ENCODE results near the gene ZBTB25.
"Not testable (repeated sequence)": the region's sequence is repeated elsewhere in the genome, so short reads cannot be mapped to it uniquely, and the experiment has no call there.

ZBTB25 gene

GRCh38 chr14:64503434-64504309 is at the start of gene ZBTB25:
Gene ZBTB25 (minus strand): TSS chr14:64503838. CDS start chr14:64490533, 13,305 bp downstream.
- DNase-seq (ENCODE audit: low read depth) = peak; percentile 92

DNA sequence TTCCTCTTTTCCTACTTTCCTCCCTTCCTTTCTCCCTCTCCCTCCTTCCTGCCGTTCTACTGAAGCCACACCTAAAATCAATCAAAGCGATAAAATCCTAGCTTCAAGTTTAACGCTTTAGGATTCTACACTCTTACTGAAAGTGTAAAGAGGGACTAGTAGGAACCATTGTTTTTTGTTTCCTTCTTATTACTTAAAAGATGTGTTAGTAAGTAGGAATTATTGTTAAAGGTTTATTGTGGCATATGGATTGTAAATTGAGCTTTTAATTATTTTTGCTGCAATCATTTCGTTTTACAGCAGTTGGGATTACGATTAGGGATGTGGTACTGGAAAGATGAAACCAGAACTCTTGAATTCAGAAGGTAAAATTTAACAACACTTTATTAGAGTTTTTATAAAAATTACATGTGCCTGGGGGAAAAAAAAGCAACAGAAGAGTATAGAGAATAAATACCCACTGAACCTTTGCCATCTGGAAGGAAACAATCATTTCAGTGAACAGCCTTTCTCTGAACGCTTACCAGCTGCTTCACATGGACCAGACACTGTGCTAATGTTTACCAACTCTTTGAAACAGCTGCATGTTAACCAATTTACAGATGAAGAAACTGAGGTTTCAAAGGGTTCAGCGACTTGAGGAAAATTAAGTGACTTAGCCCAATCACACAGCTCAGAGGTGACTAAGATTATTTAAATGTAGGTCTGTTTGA is 47.1 kb upstream of the ZBTB25 start:
- no peak for DNase-seq (ENCODE audit: low read depth)

DNA sequence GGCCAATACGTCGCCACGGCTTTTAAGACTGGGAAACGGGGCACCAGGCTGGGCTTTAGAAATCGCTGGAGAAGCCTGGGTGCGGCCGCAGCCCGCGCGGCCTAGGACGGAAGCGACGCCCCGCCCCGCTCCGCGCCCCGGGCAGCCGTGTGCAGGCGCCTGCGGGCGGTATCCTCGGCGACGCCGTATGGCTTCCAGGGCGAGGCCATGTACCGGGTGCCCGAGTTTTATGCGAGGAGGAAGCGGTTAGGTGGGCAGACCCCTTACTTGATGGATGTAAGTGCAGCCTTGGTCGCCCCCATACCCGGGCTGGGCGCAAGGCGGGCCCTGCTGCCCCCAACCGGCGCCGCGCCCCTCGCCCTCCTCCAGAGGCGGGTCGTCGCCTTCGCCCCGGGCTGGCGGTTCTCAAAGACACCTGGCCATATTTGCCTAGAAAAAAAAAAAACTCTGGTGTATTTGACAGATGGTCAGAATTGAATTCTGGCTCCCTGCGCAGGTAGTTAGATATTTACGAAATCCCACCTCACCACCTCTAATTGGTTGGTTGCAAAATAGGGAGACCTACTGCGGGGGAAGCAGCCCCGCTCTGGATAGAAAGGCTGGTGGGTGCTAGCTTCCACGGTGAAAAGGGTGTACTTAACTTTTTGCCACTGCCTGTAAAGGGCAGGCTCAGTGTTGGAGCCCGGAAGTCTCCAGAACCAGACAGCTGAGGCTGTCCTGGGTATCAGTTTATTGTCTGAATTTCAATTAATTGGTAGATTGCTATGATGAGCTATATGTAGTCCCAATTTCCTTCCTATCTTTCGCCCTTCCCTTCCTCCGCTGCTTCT is 46.4 kb upstream of the ZBTB25 start, which contains the start of gene PPP1R36:
PPP1R36 (plus strand) TSS at position 171 of the 830 bp plus-strand sequence; CDS start at position 208, 37 bp downstream.
- peak; percentile 24 for DNase-seq (ENCODE audit: low read depth)

DNA sequence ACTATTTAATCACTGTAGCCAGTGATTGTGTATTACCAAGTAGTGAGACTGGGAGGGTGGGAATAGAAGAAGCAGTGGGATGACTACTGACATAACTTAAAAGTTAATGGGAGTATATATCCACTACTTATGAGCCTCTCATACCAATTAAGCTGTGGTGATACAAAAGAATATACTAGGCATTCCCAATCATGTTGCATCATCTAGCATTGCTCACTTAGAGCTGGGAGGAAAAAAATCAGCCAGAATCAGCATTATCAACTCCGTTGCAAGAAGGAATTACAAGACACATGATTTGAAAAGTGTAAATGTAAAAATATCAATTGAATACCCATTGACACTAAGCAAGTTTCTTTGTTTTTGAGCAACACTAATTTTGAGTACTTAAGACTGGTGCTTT is 45.4 kb upstream of the ZBTB25 start:
- no peak for DNase-seq (ENCODE audit: low read depth)

DNA sequence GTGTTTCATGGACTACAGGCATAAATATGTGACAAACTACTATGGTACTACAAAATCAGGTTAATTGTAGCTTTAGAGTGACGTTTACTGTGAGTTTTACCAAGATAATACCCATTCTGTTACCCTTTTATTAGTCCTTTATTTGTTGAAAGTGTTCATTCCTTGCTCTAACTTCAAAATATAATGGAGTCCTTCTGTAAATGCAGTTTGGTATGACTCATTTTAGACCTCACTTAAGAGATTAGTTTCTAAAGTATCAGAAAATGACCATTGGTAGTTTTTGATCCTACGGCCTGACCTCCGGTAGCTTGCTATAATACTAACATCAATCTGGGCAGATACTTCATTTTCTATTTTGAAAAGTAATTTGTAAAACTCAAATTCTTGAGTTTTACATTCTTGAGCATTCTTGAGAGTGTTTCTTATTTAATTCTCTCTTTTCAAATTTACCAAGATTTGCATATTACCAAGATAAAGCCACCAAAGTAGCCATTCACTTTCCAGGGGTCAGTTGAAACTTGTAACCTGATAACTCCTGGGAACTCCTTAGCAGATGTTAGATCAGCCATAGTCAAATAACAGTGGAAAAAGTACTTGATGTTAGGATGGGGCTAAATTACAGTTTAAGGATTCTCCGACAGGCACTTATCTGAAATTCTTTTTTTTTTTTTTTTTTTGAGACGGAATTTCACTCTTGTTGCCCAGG is 41.1 kb upstream of the ZBTB25 start:
- DNase-seq (ENCODE audit: low read depth) = no peak

DNA sequence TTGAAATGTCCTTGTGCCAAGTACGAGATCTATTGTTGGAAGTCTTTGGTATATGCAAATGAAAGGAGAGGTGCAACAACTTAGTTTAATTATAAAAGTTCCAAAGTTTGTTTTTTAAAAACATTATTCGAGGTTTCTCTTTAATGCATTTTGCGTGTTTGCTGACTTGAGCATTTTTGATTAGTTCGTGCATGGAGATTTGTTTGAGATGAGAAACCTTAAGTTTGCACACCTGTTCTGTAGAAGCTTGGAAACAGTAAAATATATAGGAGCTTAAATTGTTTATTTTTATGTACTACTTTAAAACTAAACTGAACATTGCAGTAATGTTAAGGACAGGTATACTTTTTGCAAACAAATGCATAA is 39.2 kb upstream of the ZBTB25 start:
- DNase-seq (ENCODE audit: low read depth) = no peak

DNA sequence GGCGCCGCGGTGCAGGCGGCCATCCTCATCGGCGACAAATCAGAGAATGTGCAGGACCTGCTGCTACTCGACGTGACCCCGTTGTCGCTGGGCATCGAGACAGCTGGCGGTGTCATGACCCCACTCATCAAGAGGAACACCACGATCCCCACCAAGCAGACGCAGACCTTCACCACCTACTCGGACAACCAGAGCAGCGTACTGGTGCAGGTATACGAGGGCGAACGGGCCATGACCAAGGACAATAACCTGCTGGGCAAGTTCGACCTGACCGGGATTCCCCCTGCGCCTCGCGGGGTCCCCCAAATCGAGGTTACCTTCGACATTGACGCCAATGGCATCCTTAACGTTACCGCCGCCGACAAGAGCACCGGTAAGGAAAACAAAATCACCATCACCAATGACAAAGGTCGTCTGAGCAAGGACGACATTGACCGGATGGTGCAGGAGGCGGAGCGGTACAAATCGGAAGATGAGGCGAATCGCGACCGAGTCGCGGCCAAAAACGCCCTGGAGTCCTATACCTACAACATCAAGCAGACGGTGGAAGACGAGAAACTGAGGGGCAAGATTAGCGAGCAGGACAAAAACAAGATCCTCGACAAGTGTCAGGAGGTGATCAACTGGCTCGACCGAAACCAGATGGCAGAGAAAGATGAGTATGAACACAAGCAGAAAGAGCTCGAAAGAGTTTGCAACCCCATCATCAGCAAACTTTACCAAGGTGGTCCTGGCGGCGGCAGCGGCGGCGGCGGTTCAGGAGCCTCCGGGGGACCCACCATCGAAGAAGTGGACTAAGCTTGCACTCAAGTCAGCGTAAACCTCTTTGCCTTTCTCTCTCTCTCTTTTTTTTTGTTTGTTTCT is 38.6 kb upstream of the ZBTB25 start:
- no peak for DNase-seq (ENCODE audit: low read depth)

GRCh38 chr14:64541261-64541971 is 37.8 kb upstream of the ZBTB25 start:
- DNase-seq (ENCODE audit: low read depth) = peak; percentile 7

DNA sequence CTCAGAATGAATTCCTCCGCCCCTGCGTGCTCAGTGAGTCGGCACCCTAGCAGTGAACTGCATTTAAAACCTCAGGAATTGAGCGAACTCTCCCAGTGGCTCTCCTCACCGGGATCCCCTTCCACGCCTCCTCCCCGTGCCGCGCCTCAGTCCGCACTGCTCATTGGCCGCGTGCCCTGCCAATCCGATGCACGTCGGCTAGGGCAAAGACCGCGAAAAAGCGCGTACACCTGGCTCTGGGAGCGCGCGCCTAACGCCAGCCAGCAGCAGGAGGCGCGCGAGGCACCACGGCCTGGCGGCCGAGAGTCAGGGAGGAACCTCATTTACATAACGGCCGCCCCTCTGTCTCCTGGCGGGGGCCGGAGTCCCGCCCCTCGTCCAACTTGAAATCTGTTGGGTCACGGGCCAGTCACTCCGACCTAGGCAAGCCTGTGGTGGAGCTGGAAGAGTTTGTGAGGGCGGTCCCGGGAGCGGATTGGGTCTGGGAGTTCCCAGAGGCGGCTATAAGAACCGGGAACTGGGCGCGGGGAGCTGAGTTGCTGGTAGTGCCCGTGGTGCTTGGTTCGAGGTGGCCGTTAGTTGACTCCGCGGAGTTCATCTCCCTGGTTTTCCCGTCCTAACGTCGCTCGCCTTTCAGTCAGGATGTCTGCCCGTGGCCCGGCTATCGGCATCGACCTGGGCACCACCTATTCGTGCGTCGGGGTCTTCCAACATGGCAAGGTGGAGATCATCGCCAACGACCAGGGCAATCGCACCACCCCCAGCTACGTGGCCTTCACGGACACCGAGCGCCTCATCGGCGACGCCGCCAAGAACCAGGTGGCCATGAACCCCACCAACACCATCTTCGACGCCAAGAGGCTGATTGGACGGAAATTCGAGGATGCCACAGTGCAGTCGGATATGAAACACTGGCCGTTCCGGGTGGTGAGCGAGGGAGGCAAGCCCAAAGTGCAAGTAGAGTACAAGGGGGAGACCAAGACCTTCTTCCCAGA is 36.9 kb upstream of the ZBTB25 start, which contains the start of gene HSPA2:
HSPA2 (plus strand) TSS at position 534 of the 995 bp plus-strand sequence; CDS start at position 643, 109 bp downstream.
- DNase-seq (ENCODE audit: low read depth) = peak; percentile 90

GRCh38 chr14:64536488-64537245 is 33.0 kb upstream of the ZBTB25 start:
- DNase-seq (ENCODE audit: low read depth) = no peak

GRCh38 chr14:64531567-64531966 is 27.9 kb upstream of the ZBTB25 start:
- DNase-seq (ENCODE audit: low read depth) = no peak

GRCh38 chr14:64525354-64525753 is 21.7 kb upstream of the ZBTB25 start:
- DNase-seq (ENCODE audit: low read depth) = no peak

- DNase-seq (ENCODE audit: low read depth) = no peak
Measured at GRCh38 chr14:64522591-64523355, 19.1 kb upstream of the ZBTB25 start.

- DNase-seq (ENCODE audit: low read depth) = no peak
Measured at GRCh38 chr14:64520699-64521098, 17.1 kb upstream of the ZBTB25 start.

DNA sequence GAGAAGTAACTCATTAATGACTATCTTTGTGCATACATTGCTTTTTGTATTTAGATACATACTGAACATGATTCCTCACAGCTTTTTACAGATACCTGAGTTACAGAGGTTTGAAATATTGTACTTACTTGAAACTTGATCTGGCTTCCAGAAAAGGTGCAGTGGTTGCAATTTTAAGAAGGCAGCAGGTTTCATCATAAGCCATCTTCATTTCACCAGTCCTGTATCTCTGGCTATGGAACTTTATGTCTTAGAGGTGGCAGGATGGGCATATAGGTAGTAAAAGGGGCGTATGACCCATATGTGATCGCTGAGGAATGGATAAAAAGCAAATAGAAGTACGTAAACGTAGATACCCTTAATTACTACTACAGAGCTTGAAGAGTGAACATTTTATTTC is 14.6 kb upstream of the ZBTB25 start:
- no peak for DNase-seq (ENCODE audit: low read depth)

GRCh38 chr14:64517667-64518066 is 14.0 kb upstream of the ZBTB25 start:
- DNase-seq (ENCODE audit: low read depth) = not testable (repeated sequence)

- no peak for DNase-seq (ENCODE audit: low read depth)
Measured at GRCh38 chr14:64516969-64517368, 13.3 kb upstream of the ZBTB25 start.

Measured in stimulated activated CD8-positive, alpha-beta memory T cell treated with anti-CD3 and anti-CD28 coated beads, Interleukin-4, amount 100 ng/mL, for 24 hours (primary cell).